SU-DHL-6 (cell line): ENCODE data around the gene ADARB2.

Experiments used
- CTCF ChIP-seq: fragments of 200-600 bp; sonication (generic); IDR thresholded peaks from one replicate; pipeline ENCODE4 v1.5.1; 2017; ENCODE audit warnings: antibody characterized with exemption, mild to moderate bottlenecking, low read length, moderate library complexity; ENCODE audit not compliant: insufficient read depth, poor library complexity, severe bottlenecking
- EZH2phosphoT487 ChIP-seq: fragments of 200-600 bp; sonication (generic), shearing (Covaris generic); conservative IDR thresholded peaks from 2 replicates; pipeline ENCODE4 v1.6.1; 2018; ENCODE audit warnings: mild to moderate bottlenecking, antibody characterized with exemption, low read length, moderate library complexity, mixed read lengths

- TF ChIP-seq EZH2phosphoT487 (no peak), CTCF (no peak)
Measured at GRCh38 chr10:1550616-1551015, 186.7 kb downstream of the ADARB2 start.
